ENCODE data around the gene NPEPL1.
"Not testable (repeated sequence)": the region's sequence is repeated elsewhere in the genome, so short reads cannot be mapped to it uniquely, and the experiment has no call there.

The NPEPL1 gene

DNA sequence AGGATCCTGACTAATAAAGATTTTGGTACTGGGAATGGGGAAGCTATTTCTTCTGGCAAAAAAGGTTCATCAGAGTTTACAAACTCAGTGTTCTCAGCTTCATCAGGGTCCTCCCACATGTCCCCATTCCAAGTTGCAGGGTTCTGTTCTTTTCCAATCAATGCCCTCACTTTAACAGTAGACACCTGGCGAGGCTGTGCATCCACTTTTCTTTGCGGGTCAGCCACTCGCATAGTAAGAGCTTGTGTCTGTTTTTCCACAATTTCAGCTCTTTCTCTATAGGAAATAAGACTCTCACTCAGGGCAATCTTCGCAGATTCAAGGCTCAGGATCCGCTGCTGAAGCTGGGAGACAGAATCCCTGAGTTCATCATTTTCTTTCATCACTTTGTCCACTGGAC is 65.0 kb downstream of the NPEPL1 start:
- H3K27ac ChIP-seq (ENCODE audit: low read length); H3K36me3 ChIP-seq (ENCODE audit: control insufficient read depth in 1 of 2, insufficient read depth in 2 of 2, low read length in 2 of 2); H3K9me3 ChIP-seq (ENCODE audit: control insufficient read depth in 1 of 2, low read length in 2 of 2); H3K4me1 ChIP-seq (ENCODE audit: control insufficient read depth in 1 of 2, insufficient read depth in 2 of 2, low read length in 2 of 2); H3K27me3 ChIP-seq (ENCODE audit: low read depth, low read length); H3K4me3 ChIP-seq (ENCODE audit: low read depth in 1 of 2, low read length in 2 of 2): not testable (repeated sequence)

DNA sequence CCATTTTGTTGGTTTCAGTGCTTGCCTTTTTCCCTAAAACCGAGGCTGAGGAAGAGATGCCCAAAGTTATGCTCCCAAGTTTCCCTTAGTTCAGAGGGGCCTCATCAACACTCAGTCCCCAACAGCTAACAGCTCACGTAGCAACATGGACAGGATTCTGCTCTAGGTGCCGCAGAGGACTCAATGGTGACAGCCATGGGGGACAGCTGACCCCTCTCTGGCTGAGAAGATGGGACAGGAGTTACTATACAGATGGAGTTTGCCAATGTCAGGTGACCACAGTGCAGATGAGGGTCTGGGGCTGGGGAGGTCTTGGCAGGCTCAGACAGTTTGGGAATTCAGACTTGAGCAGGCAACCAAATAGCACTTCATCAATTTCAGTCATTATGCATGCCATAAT is 67.3 kb downstream of the NPEPL1 start:
- no peaks in the 10 kb centered on the region for H3K4me1 ChIP-seq (ENCODE audit: control insufficient read depth in 1 of 2, insufficient read depth in 2 of 2, low read length in 2 of 2)
- H3K36me3 ChIP-seq (ENCODE audit: control insufficient read depth in 1 of 2, insufficient read depth in 2 of 2, low read length in 2 of 2) = no peaks in the 10 kb centered on the region
- no peaks in the 10 kb centered on the region for H3K27me3 ChIP-seq (ENCODE audit: low read depth, low read length)
- no peak overlapping the region for H3K27ac ChIP-seq (ENCODE audit: low read length)
- H3K9me3 ChIP-seq (ENCODE audit: control insufficient read depth in 1 of 2, low read length in 2 of 2) = no peaks in the 10 kb centered on the region
- no peak overlapping the region for H3K4me3 ChIP-seq (ENCODE audit: low read depth in 1 of 2, low read length in 2 of 2)

DNA sequence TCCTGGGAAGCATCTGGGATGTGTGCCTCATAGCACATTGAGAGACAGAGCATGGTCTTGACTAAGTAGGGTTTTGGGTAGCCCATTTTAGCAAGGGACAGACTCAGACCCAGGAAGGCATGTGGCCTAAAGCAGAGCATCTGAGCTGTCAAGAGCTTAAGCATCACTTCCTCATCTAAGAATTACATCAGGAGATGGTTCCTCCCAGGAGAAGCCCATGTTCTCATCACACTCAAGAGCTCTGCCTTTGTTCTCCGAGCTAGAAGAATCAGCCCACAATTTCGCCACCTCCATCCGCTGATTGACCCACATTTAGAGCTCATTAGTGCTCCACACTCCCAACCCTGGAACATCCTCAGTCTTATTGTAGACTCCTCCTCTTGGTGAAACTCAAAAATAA is 68.3 kb downstream of the NPEPL1 start:
- no peaks in the 10 kb centered on the region for H3K36me3 ChIP-seq (ENCODE audit: control insufficient read depth in 1 of 2, insufficient read depth in 2 of 2, low read length in 2 of 2)
- no peak overlapping the region for H3K27ac ChIP-seq (ENCODE audit: low read length)
- H3K27me3 ChIP-seq (ENCODE audit: low read depth, low read length) = no peaks in the 10 kb centered on the region
- no peaks in the 10 kb centered on the region for H3K9me3 ChIP-seq (ENCODE audit: control insufficient read depth in 1 of 2, low read length in 2 of 2)
- no peaks in the 10 kb centered on the region for H3K4me1 ChIP-seq (ENCODE audit: control insufficient read depth in 1 of 2, insufficient read depth in 2 of 2, low read length in 2 of 2)
- H3K4me3 ChIP-seq (ENCODE audit: low read depth in 1 of 2, low read length in 2 of 2) = no peak overlapping the region

DNA sequence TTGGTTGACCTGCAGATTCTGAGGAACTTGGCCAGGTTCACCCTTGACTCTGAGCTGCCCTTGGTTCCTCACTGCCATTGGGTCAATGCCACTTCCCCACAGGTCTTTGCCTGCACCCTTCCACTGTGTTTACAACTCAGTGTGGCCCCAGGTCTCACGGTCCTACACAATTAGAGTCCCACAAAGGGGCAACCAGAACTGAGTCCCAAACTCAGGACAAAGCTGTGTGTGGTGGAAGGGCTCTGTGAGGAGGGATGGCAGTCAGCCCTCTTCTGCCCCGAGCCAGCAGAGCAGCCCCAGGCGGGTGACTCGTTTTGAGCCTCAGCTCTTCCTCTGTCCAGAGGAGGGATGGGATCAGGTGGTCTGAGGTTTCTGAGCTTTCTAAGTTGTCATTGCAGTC is 69.5 kb downstream of the NPEPL1 start:
- Histone ChIP-seq H3K36me3 (ENCODE audit: control insufficient read depth in 1 of 2, insufficient read depth in 2 of 2, low read length in 2 of 2) (no peaks in the 10 kb centered on the region), H3K9me3 (ENCODE audit: control insufficient read depth in 1 of 2, low read length in 2 of 2) (no peaks in the 10 kb centered on the region), H3K4me1 (ENCODE audit: control insufficient read depth in 1 of 2, insufficient read depth in 2 of 2, low read length in 2 of 2) (no peaks in the 10 kb centered on the region), H3K27me3 (ENCODE audit: low read depth, low read length) (no peaks in the 10 kb centered on the region), H3K27ac (ENCODE audit: low read length) (no peak overlapping the region), H3K4me3 (ENCODE audit: low read depth in 1 of 2, low read length in 2 of 2) (no peak overlapping the region)

DNA sequence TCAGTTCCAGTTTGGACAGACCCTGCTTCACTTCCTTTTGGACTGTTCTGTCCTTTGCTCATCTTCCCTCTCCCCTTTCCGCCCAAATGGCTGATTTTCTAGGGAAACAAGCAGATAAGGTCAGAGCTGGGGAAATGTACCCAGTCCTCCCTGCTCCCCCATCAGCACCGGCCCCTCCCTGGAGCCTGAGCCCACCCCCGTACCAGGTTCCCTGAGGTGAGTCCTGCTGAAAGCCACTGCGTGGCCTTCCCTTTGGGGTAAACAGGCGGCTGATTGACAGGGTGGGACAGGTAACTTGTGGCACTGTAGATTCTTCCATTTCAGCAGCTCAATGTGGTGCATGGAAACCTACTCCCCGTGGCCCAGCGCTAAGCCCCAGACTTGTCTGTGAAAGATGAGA is 70.5 kb downstream of the NPEPL1 start:
- no peak overlapping the region for H3K27ac ChIP-seq (ENCODE audit: low read length)

More for the DNA sequence above, 70.5 kb downstream of the NPEPL1 start:
- no peaks in the 10 kb centered on the region for H3K36me3 ChIP-seq (ENCODE audit: control insufficient read depth in 1 of 2, insufficient read depth in 2 of 2, low read length in 2 of 2)
- H3K27me3 ChIP-seq (ENCODE audit: low read depth, low read length) = no peaks in the 10 kb centered on the region
- no peaks in the 10 kb centered on the region for H3K4me1 ChIP-seq (ENCODE audit: control insufficient read depth in 1 of 2, insufficient read depth in 2 of 2, low read length in 2 of 2)
- no peaks in the 10 kb centered on the region for H3K9me3 ChIP-seq (ENCODE audit: control insufficient read depth in 1 of 2, low read length in 2 of 2)
- no peak overlapping the region for H3K4me3 ChIP-seq (ENCODE audit: low read depth in 1 of 2, low read length in 2 of 2)
